ENCODE data around the gene FEZF2.

Gene FEZF2

DNA sequence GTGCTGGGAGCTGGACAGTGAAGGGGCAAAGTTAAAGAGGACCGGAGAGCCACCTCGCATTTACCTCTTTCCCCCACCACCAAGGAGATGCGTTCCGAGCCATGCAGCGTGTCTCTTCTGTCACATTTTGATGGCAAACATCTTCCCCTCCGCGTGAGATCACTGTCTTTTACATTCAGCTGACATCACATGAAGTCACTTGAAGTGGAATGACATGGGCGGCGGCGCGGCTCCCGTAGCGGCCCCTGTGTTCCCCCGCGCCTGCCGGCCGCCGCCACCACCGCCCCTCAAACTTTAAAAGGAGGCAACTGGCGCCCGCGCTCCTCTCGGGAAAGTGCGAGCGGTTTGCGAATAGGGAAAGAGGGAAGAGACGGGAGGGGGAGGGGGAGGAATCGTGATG lies at the start of gene FEZF2:
Gene FEZF2, minus strand, starts transcription at position 336 of the 400 bp plus-strand sequence. CDS start 682 bp downstream, outside the sequence.
- no peak within 1 kb of the TSS for H3K4me3 Mint-ChIP-seq
- H3K36me3 Mint-ChIP-seq, result no peaks in the 10 kb centered on the region
- H3K4me1 Mint-ChIP-seq, result peaks cover 9% of the 10 kb centered on the region
- H3K27ac Mint-ChIP-seq, result no peak within 1 kb of the TSS
- no peak for ATAC-seq
- H3K9me3 Mint-ChIP-seq, result no peaks in the 10 kb centered on the region
- DNase-seq (ENCODE audit: low spot score in 2 of 2), result no peak

DNA sequence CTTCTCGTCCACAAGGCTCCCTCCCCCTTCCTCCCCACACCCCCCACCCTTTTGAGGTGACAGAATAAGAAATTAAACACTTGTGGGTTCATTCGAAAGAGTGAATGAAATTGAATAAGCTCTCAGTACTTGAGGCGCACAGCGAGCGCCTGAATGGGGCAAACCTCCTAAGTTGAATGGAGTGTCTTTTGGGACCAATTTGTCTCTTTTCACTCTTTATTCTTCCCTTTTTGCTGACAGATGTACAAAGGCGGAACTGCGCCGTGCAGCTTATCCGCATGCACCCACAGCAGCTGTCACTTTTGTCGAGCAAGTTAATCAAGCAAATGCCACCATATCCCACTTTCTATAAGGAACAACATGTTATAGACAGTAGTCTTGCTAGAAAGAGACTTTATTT lies 47.9 kb upstream of the FEZF2 start:
- no peak overlapping the region for H3K27ac Mint-ChIP-seq
- ATAC-seq, result no peak
- peaks cover 2% of the 10 kb centered on the region for H3K9me3 Mint-ChIP-seq
- H3K4me1 Mint-ChIP-seq, result no peaks in the 10 kb centered on the region
- H3K4me3 Mint-ChIP-seq, result no peak overlapping the region
- no peak for DNase-seq (ENCODE audit: low spot score in 2 of 2)
- H3K36me3 Mint-ChIP-seq, result no peaks in the 10 kb centered on the region

DNA sequence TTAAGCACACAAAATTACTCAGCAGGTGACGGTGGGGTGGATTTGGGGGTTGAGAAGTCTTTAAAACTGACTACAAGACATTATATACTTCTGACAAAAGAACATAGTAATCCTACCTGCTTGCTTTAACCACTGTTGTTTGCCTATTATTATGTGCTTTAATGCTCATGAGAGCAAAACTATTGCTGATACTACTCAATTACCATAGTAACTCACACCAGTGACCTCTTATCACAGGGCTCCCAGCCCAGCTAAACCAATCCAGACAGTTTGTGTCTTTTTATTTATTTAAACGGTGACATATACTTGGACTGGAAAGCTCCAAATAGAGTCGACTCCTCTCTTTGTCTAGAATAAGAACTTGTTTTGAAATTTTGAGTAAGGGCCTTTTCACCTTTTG lies 42.8 kb upstream of the FEZF2 start:
- H3K36me3 Mint-ChIP-seq, result no peaks in the 10 kb centered on the region
- no peak overlapping the region for H3K4me3 Mint-ChIP-seq
- H3K9me3 Mint-ChIP-seq, result no peaks in the 10 kb centered on the region
- no peak for DNase-seq (ENCODE audit: low spot score in 2 of 2)
- H3K4me1 Mint-ChIP-seq, result no peaks in the 10 kb centered on the region
- no peak overlapping the region for H3K27ac Mint-ChIP-seq
- no peak for ATAC-seq

DNA sequence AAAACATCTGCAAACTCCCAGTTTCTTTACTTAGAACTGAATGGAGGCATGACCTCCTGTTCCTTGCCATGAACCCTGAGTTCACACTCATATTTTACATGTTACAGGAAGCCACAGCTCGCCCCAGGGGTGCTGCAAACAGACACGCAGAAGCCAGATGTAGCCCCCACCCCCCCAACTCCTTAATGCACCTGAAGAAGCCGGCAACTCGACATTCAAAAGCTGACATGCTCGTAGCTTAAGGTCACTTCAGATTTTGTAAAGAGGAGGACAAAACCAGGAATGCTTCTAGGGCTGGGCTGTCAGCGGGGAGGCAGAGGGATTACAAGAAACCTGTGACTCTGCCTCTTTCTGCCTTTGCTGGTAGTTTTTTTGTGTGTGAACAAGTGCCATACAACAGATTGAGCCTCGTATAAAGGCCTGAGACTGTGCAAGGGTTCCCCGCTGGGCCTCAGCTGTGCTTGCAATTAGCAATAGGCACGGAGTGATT lies 42.0 kb upstream of the FEZF2 start:
- Mint-ChIP-seq H3K36me3 (no peaks in the 10 kb centered on the region), H3K9me3 (no peaks in the 10 kb centered on the region), H3K27ac (no peak overlapping the region), H3K4me1 (no peaks in the 10 kb centered on the region), H3K4me3 (no peak overlapping the region)
- ATAC-seq (no peak), DNase-seq (ENCODE audit: low spot score in 2 of 2) (no peak)

DNA sequence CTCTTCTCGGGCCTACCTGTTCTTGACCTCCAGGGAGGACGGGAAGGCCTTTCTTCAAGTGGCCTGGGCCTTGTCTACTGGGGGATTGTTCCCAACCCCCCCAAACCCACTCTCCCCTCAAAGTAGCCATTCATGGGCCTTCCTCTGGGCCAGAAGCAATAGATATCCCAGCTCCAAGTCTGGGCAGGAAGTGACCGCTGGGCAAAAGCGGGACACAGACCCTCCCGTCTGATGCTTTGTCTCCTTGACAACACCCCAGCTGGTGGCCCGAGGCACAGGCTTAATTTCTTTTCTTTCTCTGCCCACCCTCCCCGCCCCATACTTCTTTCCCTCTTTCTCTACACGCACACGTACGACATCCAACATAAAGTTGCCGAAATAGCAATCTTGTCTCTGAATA lies 41.4 kb upstream of the FEZF2 start:
- H3K27ac Mint-ChIP-seq, result no peak overlapping the region
- no peaks in the 10 kb centered on the region for H3K4me1 Mint-ChIP-seq
- ATAC-seq (no peak), DNase-seq (ENCODE audit: low spot score in 2 of 2) (no peak)
- H3K4me3 Mint-ChIP-seq, result no peak overlapping the region
- H3K36me3 Mint-ChIP-seq, result no peaks in the 10 kb centered on the region
- no peaks in the 10 kb centered on the region for H3K9me3 Mint-ChIP-seq

DNA sequence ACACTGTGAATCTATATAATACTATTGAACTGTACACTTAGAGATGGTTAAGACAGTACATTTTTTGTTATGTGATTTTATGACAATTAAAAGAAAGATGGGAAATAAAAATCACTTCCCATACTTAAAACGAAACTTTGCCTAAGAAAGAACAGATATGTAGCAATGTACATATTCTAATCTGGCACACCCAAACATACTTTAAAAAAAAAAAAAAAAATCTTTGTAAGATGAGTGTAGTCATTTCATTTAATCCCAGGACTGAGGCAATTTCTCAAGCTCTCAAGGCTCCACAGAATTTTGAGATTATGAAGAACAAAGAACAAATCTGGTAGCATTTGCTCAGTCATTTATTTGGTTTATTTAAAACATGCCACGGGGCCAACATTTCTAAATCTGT lies 40.3 kb upstream of the FEZF2 start:
- no peak for DNase-seq (ENCODE audit: low spot score in 2 of 2)
- Mint-ChIP-seq H3K4me1 (no peaks in the 10 kb centered on the region), H3K36me3 (no peaks in the 10 kb centered on the region), H3K9me3 (no peaks in the 10 kb centered on the region), H3K27ac (no peak overlapping the region), H3K4me3 (no peak overlapping the region)
- ATAC-seq, result no peak

DNA sequence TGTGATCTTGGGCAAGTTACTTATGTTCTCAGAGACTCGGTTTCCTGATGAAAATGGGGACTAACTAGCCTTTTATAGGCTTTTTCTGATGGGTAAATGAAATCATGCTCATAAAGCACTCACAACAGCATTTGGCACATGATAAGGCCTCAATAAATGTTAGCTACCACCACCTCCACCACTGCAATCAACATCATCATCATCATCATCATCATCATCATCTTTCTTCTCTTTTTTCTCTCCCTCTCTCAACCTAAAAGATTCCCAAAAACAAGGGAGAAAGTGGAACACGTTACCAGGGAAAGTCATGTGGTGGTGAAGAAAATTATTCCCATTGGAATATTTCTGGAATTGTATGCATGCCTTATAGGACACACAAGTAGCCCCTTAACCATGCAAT lies 33.6 kb upstream of the FEZF2 start:
- Mint-ChIP-seq H3K36me3 (no peaks in the 10 kb centered on the region), H3K9me3 (peaks cover 2% of the 10 kb centered on the region), H3K27ac (no peak overlapping the region), H3K4me1 (no peaks in the 10 kb centered on the region), H3K4me3 (no peak overlapping the region)
- no peak for DNase-seq (ENCODE audit: low spot score in 2 of 2)
- ATAC-seq, result no peak

DNA sequence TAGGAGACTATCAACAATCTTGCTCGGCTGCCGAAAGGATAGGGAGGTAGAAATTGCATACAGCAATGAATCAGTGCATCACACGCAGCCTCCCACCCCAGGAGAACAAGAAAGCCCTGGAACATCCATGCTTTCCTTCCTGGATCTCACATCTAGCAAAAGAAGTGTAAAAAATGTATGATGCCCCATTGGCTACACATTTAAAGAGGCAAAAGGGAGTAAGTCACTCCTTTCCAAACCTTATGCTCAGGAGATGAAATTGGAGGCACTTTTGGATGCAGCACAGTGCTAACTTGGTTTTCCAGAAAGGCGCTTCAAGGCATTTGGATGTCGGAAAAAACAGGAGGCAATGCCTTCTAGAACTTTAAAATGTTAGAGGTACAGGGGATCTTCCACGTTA lies 32.2 kb upstream of the FEZF2 start:
- ATAC-seq (no peak), DNase-seq (ENCODE audit: low spot score in 2 of 2) (no peak)
- Mint-ChIP-seq H3K36me3 (no peaks in the 10 kb centered on the region), H3K4me1 (no peaks in the 10 kb centered on the region), H3K27ac (no peak overlapping the region), H3K4me3 (no peak overlapping the region), H3K9me3 (peaks cover 2% of the 10 kb centered on the region)

DNA sequence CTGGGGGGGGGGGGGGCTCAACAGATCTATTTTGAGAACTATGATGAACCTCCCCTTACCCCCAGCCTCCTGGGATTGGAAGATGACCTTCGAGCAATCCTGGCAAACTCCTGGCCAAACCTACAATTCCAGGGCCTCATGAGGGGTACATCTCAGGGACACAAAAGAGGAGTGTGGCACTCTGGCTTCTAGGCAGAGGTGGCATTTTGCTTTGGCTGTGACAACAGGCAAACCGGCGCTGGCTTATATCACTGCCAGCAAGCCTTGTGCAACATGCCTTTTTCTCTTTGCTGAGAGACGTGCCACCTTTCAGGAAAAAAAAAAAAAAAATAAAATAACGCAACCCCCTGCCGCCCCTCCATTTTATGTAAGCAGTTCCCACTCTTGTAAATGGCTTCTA lies 31.8 kb upstream of the FEZF2 start:
- H3K4me1 Mint-ChIP-seq, result no peaks in the 10 kb centered on the region
- H3K4me3 Mint-ChIP-seq, result no peak overlapping the region
- no peak for ATAC-seq
- no peaks in the 10 kb centered on the region for H3K36me3 Mint-ChIP-seq
- peaks cover 2% of the 10 kb centered on the region for H3K9me3 Mint-ChIP-seq
- H3K27ac Mint-ChIP-seq, result no peak overlapping the region
- DNase-seq (ENCODE audit: low spot score in 2 of 2), result no peak

DNA sequence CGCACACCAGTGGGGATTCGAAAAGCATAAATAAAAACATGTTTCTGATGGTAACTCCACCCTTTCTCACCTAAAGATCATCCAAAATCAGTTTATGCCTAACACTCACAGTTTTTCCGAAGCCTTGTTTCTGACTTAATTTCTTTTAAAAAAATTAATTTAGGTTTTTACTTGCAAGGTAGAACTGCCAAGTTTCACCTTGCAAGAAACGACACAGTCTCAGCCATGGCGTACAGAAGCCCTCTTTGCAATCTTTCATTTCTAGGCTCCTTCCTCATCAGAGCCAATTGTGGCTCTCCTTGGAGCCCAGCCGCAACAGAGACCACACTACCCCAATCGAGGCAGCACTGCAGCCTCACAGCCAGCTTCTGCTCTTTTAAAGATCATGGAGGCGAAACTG lies 31.0 kb upstream of the FEZF2 start:
- DNase-seq (ENCODE audit: low spot score in 2 of 2), result no peak
- H3K4me1 Mint-ChIP-seq, result no peaks in the 10 kb centered on the region
- no peaks in the 10 kb centered on the region for H3K36me3 Mint-ChIP-seq
- H3K27ac Mint-ChIP-seq, result no peak overlapping the region
- peaks cover 2% of the 10 kb centered on the region for H3K9me3 Mint-ChIP-seq
- H3K4me3 Mint-ChIP-seq, result no peak overlapping the region
- no peak for ATAC-seq

DNA sequence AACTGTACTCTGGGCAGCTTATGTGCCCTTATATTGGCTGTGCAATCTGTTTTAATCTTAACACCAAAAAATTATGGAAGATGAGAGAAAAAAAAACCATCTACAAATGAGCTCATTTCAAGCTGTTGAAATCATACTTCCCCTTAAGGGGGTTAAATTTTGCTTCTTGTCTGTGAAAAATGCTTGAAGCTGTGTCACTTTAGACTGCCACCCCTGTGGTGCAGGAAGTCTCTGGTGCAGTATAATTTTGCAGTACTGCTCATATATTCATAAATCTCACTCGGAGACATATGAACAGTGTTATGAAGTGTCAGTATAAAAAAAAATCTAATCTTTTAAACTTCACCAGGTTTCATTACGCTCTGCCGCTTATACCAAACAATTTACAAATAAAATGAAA lies 30.4 kb upstream of the FEZF2 start:
- Mint-ChIP-seq H3K4me1 (no peaks in the 10 kb centered on the region), H3K4me3 (no peak overlapping the region), H3K36me3 (no peaks in the 10 kb centered on the region), H3K9me3 (peaks cover 2% of the 10 kb centered on the region), H3K27ac (no peak overlapping the region)
- no peak for ATAC-seq
- no peak for DNase-seq (ENCODE audit: low spot score in 2 of 2)

DNA sequence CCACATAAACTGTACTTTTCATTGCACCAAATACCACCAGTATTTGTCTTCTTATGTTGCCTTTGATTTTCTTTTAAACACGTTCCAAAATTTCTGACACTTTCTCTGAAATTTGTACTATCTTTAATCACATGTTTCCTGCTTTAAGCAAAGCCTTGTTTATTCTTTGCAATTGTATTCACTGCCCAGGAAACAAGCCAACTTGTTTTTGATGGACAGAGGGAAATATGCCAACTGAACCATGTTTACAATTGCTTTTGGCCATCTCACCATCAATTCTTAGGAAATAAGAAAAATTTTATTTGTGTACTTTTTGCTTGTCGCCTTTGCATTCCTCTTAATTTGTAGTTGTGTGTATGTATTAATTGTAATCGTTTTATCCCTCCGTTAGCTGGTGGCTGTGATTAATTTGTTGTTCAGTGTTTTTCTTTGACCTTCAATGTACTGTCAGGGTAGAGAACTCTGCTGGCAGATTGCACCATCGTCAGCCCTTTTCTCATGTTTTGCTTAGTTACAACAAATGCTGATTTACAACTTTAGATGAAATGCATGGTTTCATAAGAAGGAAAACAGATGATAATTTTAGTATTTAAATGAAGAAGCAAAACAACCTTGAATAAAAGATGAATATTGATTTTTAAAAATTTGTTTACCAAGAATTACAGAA lies 19.4 kb upstream of the FEZF2 start:
- DNase-seq (ENCODE audit: low spot score in 2 of 2) (no peak), ATAC-seq (no peak)
- Mint-ChIP-seq H3K36me3 (no peaks in the 10 kb centered on the region), H3K4me1 (no peaks in the 10 kb centered on the region), H3K4me3 (no peak overlapping the region), H3K27ac (no peak overlapping the region), H3K9me3 (peaks cover 6% of the 10 kb centered on the region)

DNA sequence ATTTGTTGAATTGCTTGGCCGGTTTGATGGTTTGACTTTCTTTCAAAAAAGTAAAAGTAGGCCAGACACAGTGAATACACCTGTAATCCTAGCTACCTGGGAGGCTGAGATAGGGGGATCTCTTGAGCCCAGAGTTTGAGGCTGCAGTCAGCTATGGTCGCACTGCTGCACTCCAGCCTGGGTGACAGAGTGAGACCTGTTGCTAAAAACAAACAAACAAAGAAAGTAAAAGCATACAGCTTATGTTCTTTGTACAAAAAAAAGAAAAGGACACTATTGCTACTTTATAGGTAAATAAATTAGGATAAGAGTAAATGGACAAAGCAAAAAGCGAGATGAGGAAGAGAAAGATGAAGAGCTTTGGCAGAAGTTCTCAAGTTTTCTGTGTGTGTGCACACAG lies 13.9 kb upstream of the FEZF2 start:
- ATAC-seq (no peak), DNase-seq (ENCODE audit: low spot score in 2 of 2) (no peak)
- H3K27ac Mint-ChIP-seq, result no peak overlapping the region
- H3K4me1 Mint-ChIP-seq, result no peaks in the 10 kb centered on the region
- no peak overlapping the region for H3K4me3 Mint-ChIP-seq
- H3K36me3 Mint-ChIP-seq, result no peaks in the 10 kb centered on the region
- H3K9me3 Mint-ChIP-seq, result peaks cover 6% of the 10 kb centered on the region

DNA sequence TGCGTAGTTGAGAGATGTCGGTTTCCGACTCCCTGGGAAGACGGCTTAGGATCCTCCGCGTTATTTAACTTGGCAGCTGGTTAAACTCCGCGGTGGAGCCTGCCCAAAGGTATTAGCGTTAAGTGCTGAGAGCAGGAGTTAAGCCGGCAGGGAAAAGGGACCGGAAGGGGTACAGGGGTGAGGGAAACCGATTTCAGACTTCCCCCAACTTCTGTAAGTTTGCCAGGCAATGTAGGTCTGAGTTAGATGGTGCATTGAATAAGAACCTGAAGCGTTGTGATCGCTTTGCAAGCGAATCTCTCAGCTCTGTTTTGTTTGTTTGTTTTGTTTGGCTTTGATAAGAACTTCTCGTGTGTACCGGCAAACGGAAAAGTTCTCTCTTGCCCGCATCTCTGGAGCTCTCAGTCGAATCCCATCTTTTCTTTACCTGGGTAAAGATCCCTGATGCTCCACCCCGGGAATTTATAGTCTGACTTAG lies 6.0 kb upstream of the FEZF2 start:
- H3K9me3 Mint-ChIP-seq, result no peaks in the 10 kb centered on the region
- no peak for DNase-seq (ENCODE audit: low spot score in 2 of 2)

DNA sequence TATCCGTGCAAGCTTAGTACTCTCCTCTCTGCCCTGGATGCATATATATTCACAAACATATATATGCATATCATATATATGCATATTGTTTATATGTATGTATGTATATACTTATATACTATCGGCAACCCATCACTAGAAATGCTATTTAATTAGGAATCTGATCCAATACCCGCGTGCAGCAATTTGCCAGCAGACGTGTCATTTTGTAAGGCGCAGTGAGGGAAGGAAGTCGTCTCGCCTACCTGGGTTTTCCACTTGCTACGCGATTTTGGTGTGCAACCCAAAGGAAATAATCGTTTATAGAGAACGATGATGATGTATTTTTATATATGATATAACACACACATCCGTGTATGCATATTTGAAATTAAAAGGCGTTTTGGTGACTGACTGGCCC lies 5.6 kb upstream of the FEZF2 start:
- ATAC-seq, result no peak
- no peaks in the 10 kb centered on the region for H3K9me3 Mint-ChIP-seq

More for the DNA sequence above, 6.0 kb upstream of the FEZF2 start:
- Mint-ChIP-seq H3K4me1 (peaks cover 4% of the 10 kb centered on the region), H3K4me3 (no peak overlapping the region), H3K27ac (no peak overlapping the region), H3K36me3 (no peaks in the 10 kb centered on the region)
- ATAC-seq, result no peak

DNA sequence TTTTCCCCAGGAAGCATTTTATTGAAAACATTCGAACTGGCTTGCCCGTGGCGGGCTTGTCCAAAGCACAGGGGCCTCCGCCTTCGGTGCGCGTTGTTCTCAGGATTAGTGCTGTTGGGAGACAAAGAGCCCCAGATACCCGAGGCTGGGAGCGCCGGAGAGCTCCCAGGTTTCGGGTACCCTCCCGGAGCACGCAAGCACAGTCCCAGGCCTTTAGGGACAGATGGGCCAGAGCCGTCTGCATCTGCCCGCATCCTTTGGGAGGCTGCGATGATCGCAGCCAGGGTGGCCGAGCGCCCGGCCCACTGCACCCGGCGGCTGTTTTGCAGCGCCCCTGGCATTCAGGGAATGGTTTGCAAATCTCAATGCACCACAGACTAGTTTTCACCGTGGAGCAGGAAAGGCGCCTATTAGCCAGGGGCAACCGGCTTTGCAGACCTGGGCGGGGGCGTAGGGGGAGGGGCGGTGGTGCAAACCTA lies 5.0 kb upstream of the FEZF2 start:
- no peaks in the 10 kb centered on the region for H3K36me3 Mint-ChIP-seq
- H3K27ac Mint-ChIP-seq, result no peak overlapping the region
- peaks cover 9% of the 10 kb centered on the region for H3K4me1 Mint-ChIP-seq
- ATAC-seq (no peak), DNase-seq (ENCODE audit: low spot score in 2 of 2) (no peak)
- H3K4me3 Mint-ChIP-seq, result no peak overlapping the region
- no peaks in the 10 kb centered on the region for H3K9me3 Mint-ChIP-seq

More for the DNA sequence above, 5.6 kb upstream of the FEZF2 start:
- Mint-ChIP-seq H3K4me3 (no peak overlapping the region), H3K4me1 (peaks cover 8% of the 10 kb centered on the region), H3K36me3 (no peaks in the 10 kb centered on the region), H3K27ac (no peak overlapping the region)
- no peak for DNase-seq (ENCODE audit: low spot score in 2 of 2)

All from stimulated activated effector memory CD8-positive, alpha-beta T cell treated with anti-CD3 and anti-CD28 coated beads, Interleukin-12 subunit alpha, Interleukin-12 subunit beta, amount 100 ng/mL, for 72 hours (primary cell).